IPS-11a (cell line): ENCODE results near the gene AHRR.
A peak's percentile ranks its signal among the peaks of the same experiment; 100 is the strongest.
"Not testable (repeated sequence)": the region's sequence is repeated elsewhere in the genome, so short reads cannot be mapped to it uniquely, and the experiment has no call there.

ENCODE experiments used
- H3K4me3 ChIP-seq: one replicate; pipeline ENCODE4 v1.5.1; 2013; ENCODE audit warnings: low read depth, low read length, control low read depth

Gene AHRR

DNA sequence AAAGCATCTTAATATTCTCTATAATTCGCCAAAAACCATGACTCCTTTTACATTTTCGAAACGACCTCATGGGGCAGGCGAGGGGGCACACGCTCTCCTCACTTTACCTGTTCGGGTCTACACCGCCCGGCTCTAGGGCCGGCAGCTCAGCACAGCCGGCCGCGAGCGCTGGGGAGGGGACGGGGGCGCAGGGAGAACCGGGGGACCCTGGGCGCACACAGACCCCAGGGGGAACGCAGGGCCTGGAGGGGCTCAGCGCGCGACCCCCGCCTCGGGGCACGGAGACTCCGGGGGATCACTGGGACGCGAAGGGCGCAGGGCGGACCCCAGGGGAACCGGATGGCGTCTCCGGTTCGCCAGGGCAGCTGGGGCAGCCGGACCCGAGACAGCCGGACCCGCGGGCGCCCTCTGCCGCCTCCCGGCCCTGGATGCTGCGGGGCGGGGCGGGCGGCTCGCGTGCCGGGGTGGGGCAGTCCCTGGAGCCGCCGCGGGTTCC, at the start of gene AHRR:
Gene AHRR, plus strand, starts transcription at position 485 of the 496 bp plus-strand sequence. CDS start 22,189 bp downstream, outside the sequence.
- H3K4me3 ChIP-seq: peak within 1 kb of the TSS; percentile 37

DNA sequence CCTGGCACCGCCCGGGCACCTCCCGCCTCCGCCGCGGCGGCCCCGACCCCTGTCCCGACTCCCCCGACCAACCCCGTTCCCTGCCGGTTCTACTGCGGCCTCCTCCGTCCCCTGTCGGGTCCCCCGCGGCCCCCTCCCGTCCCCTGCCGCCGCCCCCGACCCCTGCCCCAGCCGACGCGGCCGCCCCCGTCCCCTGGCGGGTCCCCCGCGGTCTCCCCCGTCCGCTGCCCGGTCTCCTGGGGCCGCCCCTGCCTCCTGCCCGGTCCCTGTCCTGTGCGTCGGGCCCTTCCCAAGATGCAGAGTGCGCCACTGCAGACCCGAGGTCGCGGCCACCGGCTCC, 49.7 kb upstream of the AHRR start:
- peak overlapping the region; percentile 81 for H3K4me3 ChIP-seq

DNA sequence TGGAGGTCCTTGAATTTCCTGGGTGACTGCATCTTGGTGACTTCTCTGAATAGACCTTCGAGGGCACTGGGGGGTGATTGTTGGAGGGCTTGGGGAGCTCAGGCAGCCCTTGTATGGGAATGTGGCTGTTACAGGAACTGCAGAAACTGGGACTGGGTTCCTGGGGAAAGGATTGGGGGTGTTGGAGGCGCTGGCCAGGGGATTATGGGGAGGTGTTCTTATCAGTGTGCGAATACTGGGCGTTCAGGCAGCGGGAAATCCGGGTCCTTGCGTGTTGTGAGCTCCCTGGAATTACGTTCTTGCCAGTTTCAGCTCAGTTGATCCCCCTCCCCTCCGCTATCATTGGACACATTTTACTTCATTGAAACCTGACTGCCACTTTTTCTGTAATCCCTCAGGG, 48.4 kb upstream of the AHRR start:
- H3K4me3 ChIP-seq: not testable (repeated sequence)

DNA sequence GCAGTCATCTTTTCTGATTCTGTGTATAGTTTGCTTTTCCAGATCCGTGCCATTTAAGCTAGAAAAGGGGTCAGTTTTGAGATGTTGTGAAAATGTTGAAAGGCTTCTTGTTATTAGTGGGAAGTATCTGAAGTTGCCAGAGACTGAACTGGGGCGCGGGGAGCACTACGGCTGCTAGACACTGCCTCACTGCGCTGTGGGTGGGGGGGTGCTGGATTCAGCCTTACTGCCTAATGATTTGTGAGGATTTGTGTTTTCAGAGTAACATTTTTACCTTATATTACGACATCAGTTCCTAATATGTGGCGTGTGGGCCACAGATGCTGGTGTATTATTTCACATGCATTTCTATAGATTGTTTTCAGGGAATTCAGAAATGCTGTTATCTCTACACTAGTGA, 48.0 kb upstream of the AHRR start:
- not testable (repeated sequence) for H3K4me3 ChIP-seq

DNA sequence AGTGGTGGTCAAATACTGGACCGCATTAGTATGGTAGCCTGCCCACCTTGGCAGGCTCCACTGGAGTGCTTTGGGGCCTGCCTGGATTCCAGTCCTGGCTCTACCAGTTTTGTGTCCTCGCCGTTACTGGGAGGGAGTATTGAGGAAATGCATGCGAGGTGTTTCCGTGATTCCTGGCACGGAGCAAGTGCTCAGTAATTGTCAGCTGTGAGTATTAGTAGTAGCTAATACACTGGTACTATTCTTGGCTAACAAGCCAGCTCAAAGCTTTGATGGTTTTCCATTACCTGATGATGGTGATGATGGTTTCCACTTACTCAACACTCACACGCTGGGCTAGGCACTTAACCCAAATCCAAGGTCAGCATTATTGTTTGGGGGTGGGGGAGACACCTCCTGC, 47.2 kb upstream of the AHRR start:
- H3K4me3 ChIP-seq: not testable (repeated sequence)

DNA sequence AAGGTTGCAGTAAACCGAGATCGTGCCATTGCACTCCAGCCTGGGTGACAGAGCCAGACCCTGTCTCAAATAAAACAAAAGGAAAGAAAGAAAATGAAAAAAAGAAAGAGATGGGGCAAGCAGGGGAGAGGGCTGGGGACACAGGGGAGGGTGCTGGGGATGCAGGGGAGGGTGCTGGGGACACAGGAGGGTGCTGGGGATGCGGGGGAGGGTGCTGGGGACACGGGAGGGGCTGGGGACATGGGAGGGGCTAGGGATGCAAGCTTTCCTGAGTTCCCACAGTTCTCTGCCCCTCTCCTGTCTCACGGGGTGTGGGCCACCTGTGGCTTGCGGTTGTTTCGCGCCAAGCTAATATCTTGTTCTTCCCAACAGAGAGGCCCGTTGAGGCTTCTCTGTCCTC, 42.9 kb upstream of the AHRR start:
- no peak overlapping the region for H3K4me3 ChIP-seq

DNA sequence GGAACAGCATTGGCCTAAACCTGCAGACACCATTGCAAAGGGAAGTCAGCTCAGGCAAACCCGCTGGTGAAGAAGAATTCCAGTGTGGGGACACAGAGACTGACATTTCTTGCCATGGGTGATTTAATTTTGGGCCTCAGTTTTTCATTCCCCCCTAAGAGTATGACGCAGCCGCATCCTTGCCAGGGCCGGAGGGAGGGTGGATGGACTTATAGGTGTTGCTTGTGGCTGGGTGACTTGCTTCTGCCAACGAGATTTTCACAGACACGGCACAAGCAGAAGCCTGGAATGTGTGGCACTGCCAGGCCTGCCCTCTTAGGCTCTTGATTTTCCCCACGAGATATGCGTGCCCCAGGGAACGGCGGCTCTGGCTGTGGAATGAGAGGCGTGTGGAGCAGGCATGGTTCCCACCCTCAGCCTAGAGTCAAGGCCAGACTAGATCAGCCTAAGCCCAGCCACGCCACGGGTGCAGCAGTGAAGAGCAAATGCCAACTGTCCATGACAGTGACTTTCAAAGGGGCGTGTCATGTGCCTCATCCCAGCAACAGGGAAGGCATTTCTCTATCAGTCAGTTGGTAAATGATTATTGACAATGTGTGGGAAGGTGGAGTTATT, 42.4 kb upstream of the AHRR start:
- not testable (repeated sequence) for H3K4me3 ChIP-seq

DNA sequence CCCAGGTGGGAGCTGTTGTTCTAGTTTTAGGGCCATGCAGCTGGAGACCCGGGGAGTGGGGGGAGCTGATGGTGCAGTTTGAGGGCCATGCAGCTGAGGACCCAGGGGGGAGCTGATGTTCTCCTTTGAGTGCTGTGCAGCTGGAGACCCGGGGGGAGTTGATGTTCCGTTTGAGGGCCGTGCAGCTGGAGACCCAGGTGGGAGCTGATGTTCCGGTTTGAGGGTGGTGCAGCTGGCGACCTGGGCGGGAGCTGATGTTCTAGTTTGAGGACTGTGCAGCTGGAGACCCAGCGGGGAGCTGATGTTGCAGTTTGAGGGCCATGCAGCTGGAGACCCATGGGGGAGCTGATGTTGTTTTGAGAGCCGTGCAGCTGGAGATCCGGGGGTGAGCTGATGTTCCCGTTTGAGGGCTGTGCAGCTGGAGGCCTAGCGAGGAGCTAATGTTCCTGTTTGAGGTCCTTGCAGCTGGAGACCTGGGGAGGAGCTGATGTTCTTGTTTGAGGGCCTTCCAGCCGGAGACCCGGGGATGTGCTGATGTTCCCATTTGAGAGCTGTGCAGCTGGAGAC, 35.4 kb upstream of the AHRR start:
- H3K4me3 ChIP-seq: no peak overlapping the region

DNA sequence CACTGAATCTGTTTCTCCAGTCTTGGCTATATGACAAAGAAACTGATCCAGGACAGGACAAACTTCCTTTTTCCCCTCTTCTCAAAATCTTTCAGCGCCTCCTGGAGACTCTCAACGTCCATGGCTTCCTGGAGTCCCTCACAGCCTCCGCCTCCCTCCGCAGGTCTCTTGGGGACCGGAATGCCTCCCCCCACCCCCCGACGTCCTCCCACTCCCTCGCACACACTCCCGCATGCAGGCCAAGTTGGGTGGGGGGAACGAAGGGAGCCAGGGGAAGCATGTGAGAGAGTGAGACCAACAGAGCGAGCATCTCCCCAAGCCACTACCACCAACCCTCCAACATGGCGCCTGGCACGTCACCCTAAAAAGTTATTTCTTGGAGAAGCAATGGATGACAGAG, 31.3 kb upstream of the AHRR start:
- not testable (repeated sequence) for H3K4me3 ChIP-seq

DNA sequence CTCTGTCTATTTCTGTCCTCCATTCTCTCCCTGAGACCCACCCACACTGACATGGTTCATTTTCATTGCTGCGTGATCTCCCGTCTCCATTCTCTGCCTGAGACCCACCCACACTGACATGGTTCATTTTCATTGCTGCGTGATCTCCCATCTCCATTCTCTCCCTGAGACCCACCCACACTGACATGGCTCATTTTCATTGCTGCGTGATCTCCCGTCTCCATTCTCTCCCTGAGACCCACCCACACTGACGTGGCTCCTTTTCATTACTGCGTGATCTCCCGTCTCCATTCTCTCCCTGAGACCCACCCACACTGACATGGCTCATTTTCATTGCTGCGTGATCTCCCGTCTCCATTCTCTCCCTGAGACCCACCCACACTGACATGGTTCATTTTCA, 30.2 kb upstream of the AHRR start:
- not testable (repeated sequence) for H3K4me3 ChIP-seq

DNA sequence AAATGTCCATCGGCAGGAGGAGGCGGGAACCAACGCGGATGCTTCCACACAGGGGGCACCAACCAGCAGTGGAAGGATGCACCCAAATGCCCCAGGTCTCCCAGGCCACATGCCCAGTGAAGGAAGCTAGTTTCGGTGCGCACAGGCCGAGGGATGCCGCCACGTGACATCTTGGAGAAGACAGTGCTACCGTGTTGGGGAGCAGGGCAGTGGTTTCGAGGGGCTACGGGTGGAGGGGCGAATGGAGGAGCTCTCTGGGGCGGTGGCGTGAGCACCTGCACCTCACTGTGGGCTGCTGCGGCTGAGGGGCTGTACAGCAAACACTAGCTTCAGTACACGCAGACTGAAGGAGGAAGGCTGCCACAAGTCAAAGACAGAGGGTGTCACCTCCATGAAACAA, 26.7 kb upstream of the AHRR start:
- H3K4me3 ChIP-seq: not testable (repeated sequence)

DNA sequence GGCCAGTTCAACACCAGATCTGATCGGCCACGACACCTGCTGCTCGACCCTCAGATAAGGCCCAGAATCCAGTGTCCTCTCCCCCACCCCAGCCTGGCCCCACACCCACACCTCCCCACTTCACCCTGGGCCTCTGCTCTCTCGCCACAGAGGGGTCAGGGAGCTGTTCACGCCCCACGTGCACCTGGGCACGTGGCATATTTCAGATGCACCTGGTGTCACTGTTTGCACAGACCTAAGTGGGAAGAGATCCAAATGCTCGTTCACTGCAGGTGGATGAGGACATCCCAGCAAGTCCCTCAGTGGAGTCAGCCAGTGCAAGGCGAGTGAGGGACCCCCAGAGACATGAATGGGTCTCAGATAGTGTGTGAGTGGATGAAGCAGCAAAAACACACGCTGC, 25.3 kb upstream of the AHRR start:
- H3K4me3 ChIP-seq: not testable (repeated sequence)

DNA sequence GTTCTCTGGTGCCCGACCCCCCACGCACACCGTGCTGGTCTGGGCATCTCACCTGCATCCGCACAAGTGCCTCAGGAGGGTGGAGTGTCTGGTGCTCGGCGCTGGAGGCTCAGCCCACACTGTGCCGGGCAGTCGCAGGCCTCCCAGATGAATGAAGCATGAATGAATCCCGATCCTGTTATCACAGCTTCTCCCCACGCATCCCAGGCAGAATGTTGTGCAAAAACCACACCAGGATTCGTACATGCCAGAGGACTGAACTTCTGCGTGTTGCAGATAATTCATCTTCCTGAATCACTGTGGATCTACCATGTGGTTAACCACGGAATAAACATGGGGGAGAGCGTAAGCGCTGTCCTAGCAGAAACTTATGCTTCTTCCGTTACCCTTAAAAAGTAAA, 24.6 kb upstream of the AHRR start:
- not testable (repeated sequence) for H3K4me3 ChIP-seq

DNA sequence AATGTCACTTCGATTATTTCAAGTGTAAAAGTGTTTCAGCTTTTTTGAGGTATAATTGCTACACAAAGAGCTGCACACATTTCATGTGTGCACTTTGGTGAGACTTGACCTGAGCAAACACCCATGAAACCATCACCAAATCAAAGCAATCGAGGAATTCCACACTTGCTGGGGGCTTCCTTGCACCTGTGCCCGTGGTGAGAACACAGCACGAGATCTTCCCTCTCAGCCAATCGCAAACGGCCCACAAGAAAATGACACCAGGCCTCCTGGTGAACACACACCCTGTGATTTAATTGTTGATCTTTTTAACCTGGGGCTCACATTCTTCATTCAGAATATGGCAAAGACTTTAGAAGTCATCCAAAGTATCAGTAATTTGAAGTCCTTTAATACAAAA, 24.1 kb upstream of the AHRR start:
- H3K4me3 ChIP-seq: not testable (repeated sequence)

DNA sequence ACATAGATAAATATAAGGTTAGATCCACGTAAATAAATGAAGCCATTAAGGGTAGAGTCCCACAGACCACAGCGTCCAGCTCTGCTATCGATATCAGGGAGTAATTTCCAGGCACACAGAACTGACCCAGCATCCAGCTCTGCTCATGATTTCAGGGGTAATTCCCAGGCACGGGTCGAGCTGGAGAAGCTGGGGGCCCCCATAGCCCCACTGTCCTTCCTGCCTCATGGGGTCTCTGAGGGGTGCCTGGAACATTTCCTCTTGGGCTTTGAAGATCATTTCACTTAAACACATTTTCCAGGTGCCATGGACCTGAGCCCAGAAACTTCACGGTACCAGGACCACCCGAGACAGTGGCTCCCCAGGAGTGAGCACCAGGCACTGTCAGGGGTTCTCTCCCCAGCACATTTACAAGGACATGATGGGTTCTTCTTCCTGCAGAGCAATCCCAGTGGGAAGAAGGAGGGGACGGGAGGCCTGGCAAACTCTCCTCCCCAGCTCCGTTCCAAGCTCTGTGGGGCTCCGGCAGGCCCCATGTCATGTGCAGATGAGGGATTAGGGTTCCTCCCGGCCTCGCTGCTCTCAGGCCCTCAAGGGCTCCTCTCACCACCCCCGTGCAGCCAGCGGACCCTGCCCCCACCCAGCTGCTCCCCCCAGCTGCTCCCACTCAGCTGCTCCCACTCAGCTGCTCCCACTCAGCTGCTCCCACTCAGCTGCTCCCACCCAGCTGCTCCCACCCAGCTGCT, 23.4 kb upstream of the AHRR start:
- not testable (repeated sequence) for H3K4me3 ChIP-seq

DNA sequence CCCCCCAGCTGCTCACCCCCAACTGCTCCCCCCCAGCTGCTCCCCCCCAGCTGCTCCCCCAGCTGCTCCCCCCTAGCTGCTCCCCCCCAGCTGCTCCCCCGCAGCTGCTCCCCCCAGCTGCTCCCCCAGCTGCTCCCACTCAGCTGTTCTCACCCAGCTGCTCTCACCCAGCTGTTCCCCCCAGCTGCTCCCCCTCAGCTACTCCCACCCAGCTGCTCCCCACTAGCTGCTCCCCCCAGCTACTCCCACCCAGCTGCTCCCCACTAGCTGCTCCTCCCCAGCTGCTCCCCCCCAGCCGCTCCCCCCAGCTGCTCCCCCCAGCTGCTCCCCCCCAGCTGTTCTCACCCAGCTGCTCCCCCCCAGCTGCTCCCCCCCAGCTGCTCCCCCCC, 22.8 kb upstream of the AHRR start:
- H3K4me3 ChIP-seq: no peak overlapping the region

DNA sequence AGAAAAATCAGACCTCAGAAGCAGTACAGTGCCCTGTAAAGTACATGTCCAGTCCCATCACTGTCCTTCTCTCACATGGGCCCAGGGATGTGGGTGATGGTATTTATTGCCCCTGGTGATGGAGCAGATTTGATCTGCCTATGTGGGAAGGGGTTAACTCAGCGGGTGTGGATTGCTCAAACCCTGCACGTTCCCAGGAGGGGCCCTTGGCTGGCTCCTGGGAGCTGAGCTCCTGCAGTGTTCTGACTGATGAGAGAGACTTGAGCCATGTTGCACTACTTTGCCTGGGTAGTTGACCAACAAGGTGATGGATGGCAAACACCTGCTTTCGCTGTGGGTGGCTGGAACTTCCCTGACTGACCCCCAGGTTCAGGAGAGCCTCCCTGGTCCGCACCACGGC, 21.6 kb upstream of the AHRR start:
- H3K4me3 ChIP-seq: not testable (repeated sequence)

DNA sequence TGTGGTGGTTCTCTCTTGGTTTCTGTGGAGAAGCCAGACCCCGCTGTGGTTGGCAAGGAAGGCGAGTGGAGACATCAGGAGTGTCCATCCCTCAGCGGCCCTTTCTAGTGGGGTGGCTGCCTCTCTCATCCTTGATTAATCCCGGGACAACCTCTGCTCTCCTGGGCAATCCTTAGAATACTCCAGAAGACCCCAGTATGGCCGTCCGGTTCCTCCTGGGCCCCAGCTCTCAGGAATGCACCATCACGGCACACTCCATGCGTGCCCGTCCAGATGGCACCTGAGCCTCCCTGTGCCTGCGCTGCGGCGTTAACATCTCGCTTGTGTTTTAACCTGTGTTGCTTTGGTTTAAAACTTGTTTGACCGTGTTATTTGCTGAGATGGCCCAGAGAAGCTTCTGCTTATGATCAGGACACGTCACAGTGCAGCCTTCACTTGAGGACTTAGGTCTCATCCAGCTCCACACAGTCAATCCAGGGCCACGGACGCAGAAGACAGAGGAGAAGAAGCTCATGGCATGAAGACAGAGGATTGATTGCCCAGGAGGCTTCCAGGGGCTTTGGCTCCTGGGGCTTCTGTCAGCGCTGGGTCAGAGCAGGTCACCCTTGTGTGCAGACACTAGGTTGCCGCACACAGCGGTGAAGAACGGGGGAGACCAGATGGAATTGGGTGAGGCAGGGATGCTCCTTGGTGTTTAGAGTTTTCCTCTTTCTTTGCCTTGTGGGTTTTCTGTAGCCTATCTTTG, 20.7 kb upstream of the AHRR start:
- not testable (repeated sequence) for H3K4me3 ChIP-seq

DNA sequence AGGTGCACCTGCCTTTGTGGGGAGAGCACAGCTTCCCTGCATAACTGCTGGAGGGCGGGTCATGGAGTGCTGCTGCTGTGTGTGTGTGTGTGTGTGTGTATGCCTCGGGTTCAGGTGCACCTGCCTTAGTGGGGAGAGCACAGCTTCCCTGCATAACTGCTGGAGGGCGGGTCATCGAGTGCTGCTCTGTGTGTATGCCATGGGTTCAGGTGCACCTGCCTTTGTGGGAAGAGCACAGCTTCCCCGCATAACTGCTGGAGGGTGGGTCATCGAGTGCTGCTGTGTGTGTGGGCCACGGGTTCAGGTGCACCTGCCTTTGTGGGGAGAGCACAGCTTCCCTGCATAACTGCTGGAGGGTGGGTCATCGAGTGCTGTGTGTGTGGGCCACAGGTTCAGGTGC, 19.1 kb upstream of the AHRR start:
- H3K4me3 ChIP-seq: not testable (repeated sequence)

DNA sequence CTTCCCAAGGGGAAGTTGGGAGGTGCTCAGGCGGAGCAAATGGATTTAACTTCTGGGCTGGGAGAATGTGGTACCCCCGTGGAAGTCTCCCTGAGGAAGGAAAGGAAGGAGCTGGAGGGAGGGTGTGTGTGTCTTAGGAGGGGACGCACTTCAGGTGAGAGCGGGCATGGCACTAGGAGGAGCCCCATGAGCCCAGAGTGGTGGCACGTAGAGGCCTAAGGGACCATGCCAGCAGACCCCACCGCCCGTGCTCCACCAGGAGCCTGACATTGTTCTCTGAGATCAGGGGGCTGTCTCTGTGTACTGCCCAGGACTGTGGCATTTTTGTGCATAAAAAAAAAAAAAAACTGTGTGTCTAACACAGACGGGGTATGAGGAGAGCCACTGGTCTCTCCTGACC, 18.5 kb upstream of the AHRR start:
- H3K4me3 ChIP-seq: no peak overlapping the region

DNA sequence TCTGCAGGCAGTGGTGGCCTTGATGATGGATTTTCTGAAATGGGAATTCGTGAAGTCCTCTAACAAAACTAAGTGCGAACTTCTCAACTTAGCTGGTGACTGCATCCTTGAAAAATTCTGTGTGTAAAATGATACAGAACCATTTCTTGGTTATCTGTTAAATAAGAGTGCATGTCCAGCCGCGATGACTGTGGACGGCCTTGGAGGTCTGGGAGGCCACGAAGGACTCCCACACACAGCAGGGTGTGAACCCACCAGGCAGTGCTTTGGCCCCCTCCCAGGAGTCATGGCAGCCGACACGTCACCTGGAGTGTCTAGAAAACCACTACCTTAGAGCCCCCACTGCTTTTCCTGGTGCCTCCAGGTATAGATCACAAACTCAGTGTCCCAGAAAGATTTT, 17.8 kb upstream of the AHRR start:
- H3K4me3 ChIP-seq: not testable (repeated sequence)

DNA sequence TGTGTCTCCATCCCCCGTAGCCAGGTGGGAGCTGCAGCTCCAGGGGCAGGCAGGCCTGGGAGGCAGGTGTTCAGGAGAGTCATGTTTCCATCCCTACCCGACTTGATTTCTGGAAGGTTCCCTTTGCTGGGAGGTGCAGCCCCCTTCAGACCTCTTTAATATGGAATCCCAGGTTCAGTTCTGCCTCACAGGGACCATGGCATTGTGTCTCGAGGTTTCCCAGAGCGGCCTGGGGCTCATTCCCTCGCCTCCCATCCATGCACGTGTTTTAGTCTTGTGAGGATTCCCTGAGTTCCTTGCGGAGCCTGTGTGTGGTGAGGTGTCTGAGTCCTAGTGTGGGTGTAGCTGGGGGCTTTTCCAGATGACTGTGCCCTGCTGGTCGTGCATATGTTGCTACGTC, 16.5 kb upstream of the AHRR start:
- no peak overlapping the region for H3K4me3 ChIP-seq
